Endothelial cell of umbilical vein (primary cell): ENCODE results near the gene UBTD2. TPM values are rescaled to one million over a fixed set of nuclear protein-coding genes. Genes with fewer than 3 reads are reported as not detected.

Experiments used
- BruUV-seq: library from RNA; stranded (reverse); fragments of 400-500 nt; replicated peaks from 2 replicates; lab custom pipeline; 2021; lab: Mats Ljungman, UMichigan
- CTCF ChIA-PET: fragments of 300-600, 350-600 bp; sonication (Branson Sonifier 250); formaldehyde crosslinking; loops from one replicate; lab custom pipeline; 2021; ENCODE audit warnings: antibody characterized with exemption, inconsistent platforms; lab: Charles Lee
- POLR2A ChIA-PET: fragments of 300-600, 350-600 bp; sonication (Branson Sonifier 250); formaldehyde crosslinking; loops from one replicate; lab custom pipeline; 2021; ENCODE audit warnings: antibody characterized with exemption, inconsistent platforms; lab: Charles Lee
- DNase-seq: peaks from one replicate; pipeline ENCODE4 v3.0.0-alpha.2; 2011; ENCODE audit warnings: low read depth, low spot score
- FAIRE-seq: peaks from 2 replicates; lab custom pipeline; 2011; peaks lifted over from hg19 to GRCh38; lab: Jason Lieb, UNC
- H2AFZ ChIP-seq: 2 replicates; pipeline ENCODE4 v1.6.0; 2012; ENCODE audit warnings: low read depth, low read length, control low read depth, inconsistent platforms
- H3K27ac ChIP-seq: 2 replicates; pipeline ENCODE4 v1.5.1; 2011; ENCODE audit warnings: low read depth, mild to moderate bottlenecking, control low read depth, low read length, moderate library complexity; ENCODE audit not compliant: insufficient read depth
- H3K27me3 ChIP-seq, 2 experiments: 2 replicates each; pipeline versions ENCODE4 v1.6.0 to v1.6.1; 2011; ENCODE audit warnings: low read length in 2 of 2, mixed read lengths in 1 of 2; ENCODE audit not compliant: control insufficient read depth in 2 of 2, insufficient read depth in 2 of 2
- H3K36me3 ChIP-seq, 2 experiments: 2 replicates in 1 of 2; 3 replicates in 1 of 2; pipeline ENCODE4 v1.5.1; 2011; ENCODE audit warnings: low read length in 2 of 2, mild to moderate bottlenecking in 1 of 2, moderate library complexity in 1 of 2; ENCODE audit not compliant: control insufficient read depth in 2 of 2, insufficient read depth in 2 of 2; ENCODE audit errors: extremely low read depth in 1 of 2
- H3K4me1 ChIP-seq: 3 replicates; pipeline ENCODE4 v1.5.1; 2011; ENCODE audit warnings: mild to moderate bottlenecking, low read length; ENCODE audit not compliant: control insufficient read depth, insufficient read depth; ENCODE audit errors: extremely low read depth
- H3K4me2 ChIP-seq: 2 replicates; pipeline ENCODE4 v1.6.1; 2011; ENCODE audit warnings: low read length, control low read depth, mixed read lengths; ENCODE audit not compliant: insufficient read depth
- H3K4me3 ChIP-seq, 3 experiments: fragments of 200-600 bp in 1 of 3; sonication (generic), shearing (Covaris generic) in 1 of 3; replicated peaks in 1 of 3; 2 replicates each; pipeline ENCODE4 v1.5.1; 2011 to 2016; ENCODE audit warnings: control low read depth in 3 of 3, low read length in 3 of 3, mild to moderate bottlenecking in 2 of 3, inconsistent platforms in 1 of 3, low read depth in 1 of 3, moderate library complexity in 1 of 3; ENCODE audit not compliant: insufficient read depth in 1 of 3
- H3K79me2 ChIP-seq: 2 replicates; pipeline ENCODE4 v1.6.0; 2012; ENCODE audit warnings: low read length, inconsistent platforms; ENCODE audit not compliant: control insufficient read depth, insufficient read depth
- H3K9ac ChIP-seq: replicated peaks from 2 replicates; pipeline ENCODE3; 2011; ENCODE audit warnings: low read length, control low read depth; ENCODE audit not compliant: insufficient read depth; ENCODE audit errors: extremely low read depth
- H3K9me1 ChIP-seq: replicated peaks from 3 replicates; pipeline ENCODE4 v1.6.0; 2011; ENCODE audit warnings: mild to moderate bottlenecking, low read length; ENCODE audit not compliant: control insufficient read depth, insufficient read depth; ENCODE audit errors: extremely low read depth
- H3K9me3 ChIP-seq: replicated peaks from 2 replicates; pipeline ENCODE4 v1.5.1; 2012; ENCODE audit warnings: low read length, inconsistent platforms; ENCODE audit not compliant: control insufficient read depth, insufficient read depth
- H4K20me1 ChIP-seq: replicated peaks from 2 replicates; pipeline ENCODE3; 2011; ENCODE audit warnings: mild to moderate bottlenecking, low read length; ENCODE audit not compliant: control insufficient read depth, insufficient read depth; ENCODE audit errors: extremely low read depth
- EZH2 ChIP-seq: IDR thresholded peaks from 2 replicates; pipeline ENCODE4 v1.6.1; 2012; ENCODE audit warnings: borderline replicate concordance, low read depth, mild to moderate bottlenecking, moderate library complexity, low read length, inconsistent platforms; ENCODE audit not compliant: severe bottlenecking
- FOS ChIP-seq: IDR thresholded peaks from 2 replicates; pipeline ENCODE4 v1.6.1; 2011; ENCODE audit warnings: mild to moderate bottlenecking, low read length, moderate library complexity, borderline replicate concordance; ENCODE audit not compliant: insufficient read depth
- GATA2 ChIP-seq: IDR thresholded peaks from 2 replicates; pipeline ENCODE4 v1.7.0; 2011; ENCODE audit warnings: low read depth, mild to moderate bottlenecking, moderate library complexity, mixed read lengths, low read length; ENCODE audit not compliant: insufficient read length, insufficient read depth
- JUN ChIP-seq: IDR thresholded peaks from 2 replicates; pipeline ENCODE4 v1.6.1; 2011; ENCODE audit warnings: borderline replicate concordance, low read depth; ENCODE audit not compliant: insufficient read length, insufficient read depth
- MYC ChIP-seq: IDR thresholded peaks from one replicate; pipeline ENCODE4 v1.6.1; 2011; ENCODE audit warnings: mild to moderate bottlenecking, low read depth, low read length
- POLR2A ChIP-seq: IDR thresholded peaks from 2 replicates; pipeline ENCODE4 v1.6.1; 2012; ENCODE audit warnings: low read depth, mild to moderate bottlenecking, control low read depth, low read length
- POLR2AphosphoS5 ChIP-seq: IDR thresholded peaks from 2 replicates; pipeline ENCODE4 v1.6.1; 2012; ENCODE audit warnings: low read depth, mild to moderate bottlenecking, control low read depth, low read length, moderate library complexity; ENCODE audit not compliant: insufficient read depth
- dilution Hi-C: fragments of 300-500 bp; cut with MboI; formaldehyde crosslinking; loops from one replicate; pipeline ENCODE4 v1.15.0; 2019; ENCODE audit warnings: low sequenced_read_pairs; ENCODE audit not compliant: extremely low pct_ligation_motif_present
- intact Hi-C: fragments of 100-400 bp; cut with micrococcal nuclease; formaldehyde crosslinking; loops from one replicate; pipeline ENCODE4 v1.10.0; 2022
- polyA plus RNA-seq, 4 experiments: library from polyadenylated mRNA; depleted of rRNA in 3 of 4; stranded (reverse) in 3 of 4; unstranded in 1 of 4; fragments of >200 nt; gene quantifications; 2 replicates each; pipeline versions ENCODE4 v1.2.1 to v1.2.3, GENCODE V29; 2011 to 2012; ENCODE audit warnings: missing spikeins in 1 of 4
- total RNA-seq: library from RNA; stranded (reverse); gene quantifications from 2 replicates; pipeline ENCODE4 v1.2.3, GENCODE V29; 2021
- TF ChIP-seq, protein P1 (sequence below), 2 donors: IDR thresholded peaks; 1 replicate in 1 of 2; 2 replicates in 1 of 2; pipeline ENCODE4 v1.5.1; 2011; ENCODE audit warnings: low read length in 2 of 2, mild to moderate bottlenecking in 2 of 2, moderate library complexity in 2 of 2, control low read depth in 1 of 2, inconsistent platforms in 1 of 2, low read depth in 1 of 2; ENCODE audit not compliant: insufficient read depth in 1 of 2; ENCODE audit errors: extremely low read depth in 1 of 2
- TF ChIP-seq, protein P2 (sequence below): IDR thresholded peaks from 2 replicates; pipeline ENCODE4 v1.6.1; 2011; ENCODE audit not compliant: insufficient read depth, insufficient read length

Gene UBTD2
- total and polyA plus RNA-seq, 2 donors (not counting 3 experiments of a cell fraction or from before 2014, with no cell fraction given), result 10.1 to 22.6 TPM

DNA sequence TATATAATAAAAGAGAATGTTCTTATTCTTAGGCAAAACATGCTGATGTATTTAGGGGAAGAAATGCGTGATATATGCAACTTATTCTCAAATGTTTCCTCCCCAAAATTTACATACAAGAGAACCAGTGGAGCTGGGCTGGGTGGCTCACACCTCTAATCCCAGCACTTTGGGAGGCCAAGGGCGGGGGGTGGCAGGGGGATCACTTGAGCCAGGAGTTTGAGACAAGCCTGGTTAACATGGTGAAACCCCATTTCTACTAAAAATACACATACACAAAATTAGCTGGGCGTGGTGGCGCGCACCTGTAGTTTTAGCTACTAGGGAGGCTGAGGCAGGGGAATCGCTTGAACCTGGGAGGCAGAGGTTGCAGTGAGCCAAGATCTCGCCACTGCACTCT, 27.5 kb upstream of the UBTD2 start:
- no peaks in the 10 kb centered on the region for H3K4me1 ChIP-seq
- BruUV-seq, result no TSS peak
- no peaks in the 10 kb centered on the region for H3K36me3 ChIP-seq
- DNase-seq (no peak), FAIRE-seq (no peak)
- H3K4me2 ChIP-seq, result no peak overlapping the region
- no peak overlapping the region for H3K4me3 ChIP-seq
- H2AFZ ChIP-seq, result no peak overlapping the region
- no peak overlapping the region for H3K9ac ChIP-seq
- dilution Hi-C loops (no loop called here), intact Hi-C loops (no loop called here)
- no peaks in the 10 kb centered on the region for H3K9me1 ChIP-seq
- peaks cover 0 to 2% of the 10 kb centered on the region in 2 experiments for H3K27me3 ChIP-seq
- TF ChIP-seq GATA2 (no peak), JUN (no peak), FOS (no peak), POLR2AphosphoS5 (no peak), EZH2 (no peak), POLR2A (no peak), MYC (no peak)
- TF ChIP-seq, protein P1, sequence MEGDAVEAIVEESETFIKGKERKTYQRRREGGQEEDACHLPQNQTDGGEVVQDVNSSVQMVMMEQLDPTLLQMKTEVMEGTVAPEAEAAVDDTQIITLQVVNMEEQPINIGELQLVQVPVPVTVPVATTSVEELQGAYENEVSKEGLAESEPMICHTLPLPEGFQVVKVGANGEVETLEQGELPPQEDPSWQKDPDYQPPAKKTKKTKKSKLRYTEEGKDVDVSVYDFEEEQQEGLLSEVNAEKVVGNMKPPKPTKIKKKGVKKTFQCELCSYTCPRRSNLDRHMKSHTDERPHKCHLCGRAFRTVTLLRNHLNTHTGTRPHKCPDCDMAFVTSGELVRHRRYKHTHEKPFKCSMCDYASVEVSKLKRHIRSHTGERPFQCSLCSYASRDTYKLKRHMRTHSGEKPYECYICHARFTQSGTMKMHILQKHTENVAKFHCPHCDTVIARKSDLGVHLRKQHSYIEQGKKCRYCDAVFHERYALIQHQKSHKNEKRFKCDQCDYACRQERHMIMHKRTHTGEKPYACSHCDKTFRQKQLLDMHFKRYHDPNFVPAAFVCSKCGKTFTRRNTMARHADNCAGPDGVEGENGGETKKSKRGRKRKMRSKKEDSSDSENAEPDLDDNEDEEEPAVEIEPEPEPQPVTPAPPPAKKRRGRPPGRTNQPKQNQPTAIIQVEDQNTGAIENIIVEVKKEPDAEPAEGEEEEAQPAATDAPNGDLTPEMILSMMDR (IDR thresholded peaks at IDR 0.05; ENCODE audit: extremely low read depth in 1 of 2, insufficient read depth in 1 of 2, low read depth in 1 of 2, low read length in 2 of 2), result no peak
- TF ChIP-seq, protein P2, sequence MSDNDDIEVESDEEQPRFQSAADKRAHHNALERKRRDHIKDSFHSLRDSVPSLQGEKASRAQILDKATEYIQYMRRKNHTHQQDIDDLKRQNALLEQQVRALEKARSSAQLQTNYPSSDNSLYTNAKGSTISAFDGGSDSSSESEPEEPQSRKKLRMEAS, result no peak
- no peaks in the 10 kb centered on the region for H3K9me3 ChIP-seq
- POLR2A ChIA-PET, result no interaction called here
- no peaks in the 10 kb centered on the region for H3K79me2 ChIP-seq
- no peak overlapping the region for H3K27ac ChIP-seq
- CTCF ChIA-PET, result no interaction called here
- no peaks in the 10 kb centered on the region for H4K20me1 ChIP-seq
